CD14-positive monocyte (primary cell): ENCODE results near the gene NDUFS5. TPM values are rescaled to one million over a fixed set of nuclear protein-coding genes. Genes with fewer than 3 reads are reported as not detected.

Experiments used
- DNase-seq, 3 donors: peaks; one replicate each; pipeline ENCODE4 v3.0.0-alpha.2; 2011 to 2022
- H2AFZ ChIP-seq: 2 replicates; pipeline ENCODE4 v1.6.0; 2012; ENCODE audit warnings: mild to moderate bottlenecking, low read depth, low read length, inconsistent platforms; ENCODE audit not compliant: insufficient read depth, poor library complexity, severe bottlenecking
- H3K27ac ChIP-seq, 2 donors: 1 replicate in 1 of 2; 2 replicates in 1 of 2; pipeline ENCODE4 v1.5.1; 2012 to 2013; ENCODE audit warnings: low read length in 2 of 2, control low read depth in 1 of 2, inconsistent platforms in 1 of 2, low read depth in 1 of 2, mild to moderate bottlenecking in 1 of 2
- H3K27me3 ChIP-seq, 2 donors: one replicate each; pipeline versions ENCODE4 v1.6.0 to v1.6.1; 2011 to 2013; ENCODE audit warnings: low read length in 2 of 2; ENCODE audit not compliant: control insufficient read depth in 2 of 2, insufficient read depth in 2 of 2
- H3K36me3 ChIP-seq, 2 donors: replicated peaks in 1 of 2; 1 replicate in 1 of 2; 2 replicates in 1 of 2; pipeline versions ENCODE4 v1.5.1 to v1.6.1; 2012 to 2013; ENCODE audit warnings: low read length in 2 of 2, control low read depth in 1 of 2, inconsistent platforms in 1 of 2, mild to moderate bottlenecking in 1 of 2; ENCODE audit not compliant: insufficient read depth in 2 of 2, control insufficient read depth in 1 of 2
- H3K4me1 ChIP-seq, 2 donors: 1 replicate in 1 of 2; 2 replicates in 1 of 2; pipeline versions ENCODE4 v1.5.1 to v1.6.1; 2012 to 2013; ENCODE audit warnings: low read length in 2 of 2, control low read depth in 1 of 2, inconsistent platforms in 1 of 2, mild to moderate bottlenecking in 1 of 2, moderate library complexity in 1 of 2; ENCODE audit not compliant: insufficient read depth in 2 of 2, control insufficient read depth in 1 of 2
- H3K4me2 ChIP-seq: replicated peaks from 2 replicates; pipeline ENCODE3; 2012; ENCODE audit warnings: low read length, moderate library complexity, mild to moderate bottlenecking; ENCODE audit not compliant: poor library complexity, severe bottlenecking; ENCODE audit errors: extremely low read depth
- H3K4me3 ChIP-seq, 3 experiments: fragments of 200-600 bp in 1 of 3; sonication (generic) in 1 of 3; replicated peaks in 1 of 3; 1 replicate in 2 of 3; 2 replicates in 1 of 3; pipeline ENCODE4 v1.5.1; 2011 to 2013; ENCODE audit warnings: low read length in 3 of 3, mild to moderate bottlenecking in 3 of 3, control low read depth in 2 of 3, low read depth in 2 of 3, inconsistent platforms in 1 of 3, moderate library complexity in 1 of 3
- H3K79me2 ChIP-seq: 2 replicates; pipeline ENCODE4 v1.6.0; 2012; ENCODE audit warnings: mild to moderate bottlenecking, control low read depth, inconsistent platforms, low read length, moderate library complexity; ENCODE audit not compliant: insufficient read depth
- H3K9ac ChIP-seq: 2 replicates; pipeline ENCODE4 v1.6.0; 2017; ENCODE audit warnings: low read length, mild to moderate bottlenecking; ENCODE audit not compliant: insufficient read depth, poor library complexity, severe bottlenecking
- H3K9me3 ChIP-seq, 2 donors: replicated peaks in 1 of 2; 1 replicate in 1 of 2; 2 replicates in 1 of 2; pipeline versions ENCODE4 v1.5.1 to v1.6.1; 2012 to 2013; ENCODE audit warnings: low read length in 2 of 2, control low read depth in 1 of 2; ENCODE audit not compliant: control insufficient read depth in 1 of 2, insufficient read depth in 1 of 2
- H4K20me1 ChIP-seq: 2 replicates; pipeline ENCODE4 v1.6.0; 2012; ENCODE audit warnings: mild to moderate bottlenecking, low read length, control low read depth, moderate library complexity; ENCODE audit not compliant: insufficient read depth
- H3K27ac Mint-ChIP-seq, 7 donors: one replicate each; pipeline ENCODE4 v1.8.0; 2020; ENCODE audit warnings: mild to moderate bottlenecking in 7 of 7, mixed read lengths in 7 of 7, moderate library complexity in 6 of 7, inconsistent platforms in 2 of 7
- H3K27me3 Mint-ChIP-seq, 3 donors: one replicate each; pipeline ENCODE4 v1.8.0; 2021 to 2022; ENCODE audit warnings: low read depth in 3 of 3, mild to moderate bottlenecking in 3 of 3, mixed read lengths in 3 of 3, moderate library complexity in 3 of 3, inconsistent platforms in 1 of 3
- H3K36me3 Mint-ChIP-seq, 2 donors: one replicate each; pipeline ENCODE4 v1.8.0; 2020; ENCODE audit warnings: mixed read lengths in 2 of 2, inconsistent platforms in 1 of 2, mild to moderate bottlenecking in 1 of 2
- H3K4me1 Mint-ChIP-seq: one replicate; pipeline ENCODE4 v1.8.0; 2020; ENCODE audit warnings: mild to moderate bottlenecking, mixed read lengths
- H3K4me3 Mint-ChIP-seq, 2 donors: one replicate each; pipeline ENCODE4 v1.8.0; 2020; ENCODE audit warnings: mild to moderate bottlenecking in 2 of 2, mixed read lengths in 2 of 2, moderate library complexity in 1 of 2
- H3K9me3 Mint-ChIP-seq, 7 donors: one replicate each; pipeline ENCODE4 v1.8.0; 2020 to 2022; ENCODE audit warnings: mixed read lengths in 7 of 7, mild to moderate bottlenecking in 6 of 7, moderate library complexity in 6 of 7, inconsistent platforms in 2 of 7
- CTCF ChIP-seq: fragments of 200-600 bp; IDR thresholded peaks from one replicate; pipeline ENCODE4 v1.8.0; 2022; ENCODE audit warnings: antibody characterized with exemption, mild to moderate bottlenecking
- WGBS: methylation state at CpG from one replicate; pipeline ENCODE4 v1.1.5; 2013; ENCODE audit warnings: missing lambda C conversion rate; ENCODE audit not compliant: insufficient coverage; 5-methylcytosine and 5-hydroxymethylcytosine counted together
- intact Hi-C, 2 donors: fragments of 100-400 bp; cut with micrococcal nuclease; formaldehyde crosslinking; loops; one replicate each; pipeline versions ENCODE4 v1.15.0 to v1.15.1; 2023
- polyA plus RNA-seq, 3 donors: library from polyadenylated mRNA; depleted of rRNA in 1 of 3; unstranded in 2 of 3; stranded (reverse) in 1 of 3; fragments of 300-500 nt in 2 of 3; fragments of >200 nt in 1 of 3; fragmentation: Illumina TruSeq in 2 of 3; gene quantifications; 1 replicate in 2 of 3; 2 replicates in 1 of 3; pipeline ENCODE4 v1.2.3, GENCODE V29; 2012 to 2021

Gene NDUFS5
- polyA plus RNA-seq, 3 donors, result 119 to 463 (median 393) TPM

- Mint-ChIP-seq H3K36me3 (peaks cover 12 to 22% of the 10 kb centered on the region in 2 donors), H3K4me3 (no peak overlapping the region), H3K4me1 (peaks cover 23% of the 10 kb centered on the region), H3K27me3 (peaks cover 0 to 4% (median 0%) of the 10 kb centered on the region in 3 donors), H3K9me3 (peaks cover 2 to 12% (median 6%) of the 10 kb centered on the region in 7 donors), H3K27ac (peak overlapping the region in 3 of 7 donors; percentile 16 to 66 (median 36))
- Histone ChIP-seq H3K4me2 (no peak overlapping the region), H4K20me1 (no peaks in the 10 kb centered on the region), H3K27me3 (no peaks in the 10 kb centered on the region), H3K9me3 (peaks cover 0 to 5% of the 10 kb centered on the region in 2 donors), H3K36me3 (no peaks in the 10 kb centered on the region), H3K27ac (no peak overlapping the region), H3K79me2 (no peaks in the 10 kb centered on the region), H3K4me3 (no peak overlapping the region), H3K9ac (no peak overlapping the region), H3K4me1 (peaks cover 9 to 11% of the 10 kb centered on the region in 2 donors), H2AFZ (no peak overlapping the region)
- 100% methylated on average over 2 of the region's 6 CpGs for WGBS
- intact Hi-C loops, result no loop called here
- no peak for TF ChIP-seq CTCF
- no peak for DNase-seq
Observed at GRCh38 chr1:39046613-39047210, 20.6 kb downstream of the NDUFS5 start.

- H3K4me1 ChIP-seq, result peaks cover 9 to 11% of the 10 kb centered on the region in 2 donors
- Mint-ChIP-seq H3K36me3 (peaks cover 12 to 21% of the 10 kb centered on the region in 2 donors), H3K27me3 (peaks cover 0 to 4% (median 0%) of the 10 kb centered on the region in 3 donors), H3K4me1 (peaks cover 23% of the 10 kb centered on the region), H3K4me3 (no peak overlapping the region), H3K9me3 (peaks cover 2 to 12% (median 6%) of the 10 kb centered on the region in 7 donors), H3K27ac (peak overlapping the region in 4 of 7 donors; percentile 1 to 79 (median 30))
- H2AFZ ChIP-seq, result no peak overlapping the region
- H3K9me3 ChIP-seq, result peaks cover 0 to 5% of the 10 kb centered on the region in 2 donors
- no peak overlapping the region for H3K9ac ChIP-seq
- intact Hi-C loops, result no loop called here
- no peak overlapping the region for H3K4me3 ChIP-seq
- H3K4me2 ChIP-seq, result no peak overlapping the region
- no peak for TF ChIP-seq CTCF
- H3K27ac ChIP-seq, result no peak overlapping the region
- peak in 2 of 3 donors; percentile 32 to 51 for DNase-seq
- H4K20me1 ChIP-seq, result no peaks in the 10 kb centered on the region
- H3K79me2 ChIP-seq, result no peaks in the 10 kb centered on the region
- H3K27me3 ChIP-seq, result no peaks in the 10 kb centered on the region
- H3K36me3 ChIP-seq, result no peaks in the 10 kb centered on the region
- 61% methylated on average over 4 of the region's 12 CpGs for WGBS
Observed at GRCh38 chr1:39047374-39048229, 21.5 kb downstream of the NDUFS5 start.
